AG09319 (cell line): ENCODE results near the gene SCARB1.

Experiments used
- DNase-seq: peaks from one replicate; pipeline ENCODE4 v3.0.0-alpha.2; 2010; ENCODE audit warnings: low read depth; ENCODE audit errors: extremely low read depth
- CTCF ChIP-seq: IDR thresholded peaks from 2 replicates; pipeline ENCODE4 v1.5.1; 2011; ENCODE audit warnings: low read depth, mild to moderate bottlenecking, inconsistent platforms, low read length, moderate library complexity

Gene SCARB1

GRCh38 chr12:124727922-124728321 lies 135.7 kb downstream of the SCARB1 start:
- TF ChIP-seq CTCF, result no peak; the same call in 1 of the 2 replicates
- DNase-seq, result no peak

GRCh38 chr12:124727264-124727800 lies 136.3 kb downstream of the SCARB1 start:
- DNase-seq, result no peak
- TF ChIP-seq CTCF, result no peak
